OCI-LY3 (cell line): ENCODE measurements around the gene GSX2.

Source experiments
- CTCF ChIP-seq: fragments of 200-600, 300-600 bp; sonication (generic); IDR thresholded peaks from 2 replicates; pipeline ENCODE4 v1.5.1; 2014; ENCODE audit warnings: antibody characterized with exemption, low read length, low read depth
- EZH2phosphoT487 ChIP-seq: fragments of 200-600 bp; shearing (Covaris generic); IDR thresholded peaks from 2 replicates; pipeline ENCODE4 v1.6.1; 2018; ENCODE audit warnings: antibody characterized with exemption, mixed run types, low read depth

- TF ChIP-seq CTCF (no peak), EZH2phosphoT487 (no peak)
Observed at GRCh38 chr4:54109241-54110018, 9.5 kb downstream of the GSX2 start.
